H1 (cell line): Measurements from ENCODE around the gene PDK2. TPM values are rescaled to one million over a fixed set of nuclear protein-coding genes. Genes with fewer than 3 reads are reported as not detected.
A peak's percentile ranks its signal among the peaks of the same experiment; 100 is the strongest.

Source experiments
- ASH2L ChIP-seq: fragments of 200-600, 300-600 bp; sonication (generic); IDR thresholded peaks from one replicate; pipeline ENCODE4 v1.7.1; 2017; ENCODE audit warnings: low read length
- ATF3 ChIP-seq: IDR thresholded peaks from 2 replicates; pipeline ENCODE4 v1.6.1; 2011; ENCODE audit warnings: low read depth, mild to moderate bottlenecking, low read length; ENCODE audit not compliant: insufficient read depth
- BRCA1 ChIP-seq: IDR thresholded peaks from 2 replicates; pipeline ENCODE4 v1.6.1; 2012; ENCODE audit warnings: low read depth, low read length, improper control_type of control experiment
- CHD1 ChIP-seq: IDR thresholded peaks from 2 replicates; pipeline ENCODE4 v1.6.1; 2012; ENCODE audit warnings: low read depth, low read length, improper control_type of control experiment
- CHD2 ChIP-seq: IDR thresholded peaks from 2 replicates; pipeline ENCODE4 v1.6.1; 2012; ENCODE audit warnings: low read length, improper control_type of control experiment
- CTCF ChIP-seq, 3 experiments: IDR thresholded peaks; 1 replicate in 2 of 3; 2 replicates in 1 of 3; pipeline versions ENCODE4 v1.5.1 to v1.6.1; 2011; ENCODE audit warnings: low read length in 3 of 3, mild to moderate bottlenecking in 3 of 3, inconsistent platforms in 2 of 3, low read depth in 1 of 3, moderate library complexity in 1 of 3; ENCODE audit not compliant: insufficient read depth in 1 of 3; ENCODE audit errors: control extremely low read depth in 1 of 3
- JUND ChIP-seq: IDR thresholded peaks from 2 replicates; pipeline ENCODE4 v1.6.1; 2011; ENCODE audit warnings: mild to moderate bottlenecking, improper control_type of control experiment, low read length
- KDM4A ChIP-seq: IDR thresholded peaks from one replicate; pipeline ENCODE4 v1.7.1; 2012; ENCODE audit warnings: low read depth, mild to moderate bottlenecking, moderate library complexity, low read length, inconsistent platforms; ENCODE audit not compliant: severe bottlenecking
- MAFK ChIP-seq: IDR thresholded peaks from 2 replicates; pipeline ENCODE4 v1.6.1; 2012; ENCODE audit warnings: low read depth, mild to moderate bottlenecking, improper control_type of control experiment, low read length
- NRF1 ChIP-seq: IDR thresholded peaks from 2 replicates; pipeline ENCODE4 v1.6.1; 2011; ENCODE audit warnings: mild to moderate bottlenecking, low read depth, low read length, improper control_type of control experiment
- POLR2AphosphoS5 ChIP-seq: IDR thresholded peaks from 2 replicates; pipeline ENCODE4 v1.6.1; 2011; ENCODE audit warnings: low read depth, low read length
- RBBP5 ChIP-seq: IDR thresholded peaks from 2 replicates; pipeline ENCODE4 v1.7.1; 2012; ENCODE audit warnings: low read depth, mild to moderate bottlenecking, inconsistent platforms, low read length, moderate library complexity, borderline replicate concordance
- SIX5 ChIP-seq: IDR thresholded peaks from 2 replicates; pipeline ENCODE4 v1.6.1; 2011; ENCODE audit warnings: mild to moderate bottlenecking, low read depth, low read length
- TAF7 ChIP-seq: optimal IDR thresholded peaks from 2 replicates; pipeline ENCODE3; 2011; ENCODE audit warnings: low read depth, mild to moderate bottlenecking, inconsistent platforms, low read length, moderate library complexity, borderline replicate concordance
- USF2 ChIP-seq: IDR thresholded peaks from 2 replicates; pipeline ENCODE4 v1.6.1; 2011; ENCODE audit warnings: low read length, improper control_type of control experiment
- YY1 ChIP-seq: IDR thresholded peaks from 2 replicates; pipeline ENCODE4 v1.6.1; 2011; ENCODE audit warnings: low read depth, mild to moderate bottlenecking, low read length
- ZNF274 ChIP-seq: IDR thresholded peaks from 2 replicates; pipeline ENCODE4 v1.7.0; 2012; ENCODE audit warnings: low read length, borderline replicate concordance; ENCODE audit errors: extremely low read depth
- polyA plus RNA-seq, 7 experiments: library from polyadenylated mRNA; depleted of rRNA in 3 of 7; stranded (reverse) in 5 of 7; unstranded in 2 of 7; fragments of >200 nt in 5 of 7; fragments of 200-250 nt in 2 of 7; gene quantifications; 1 replicate in 5 of 7; 2 replicates in 1 of 7; 4 replicates in 1 of 7; pipeline versions ENCODE4 v1.2.1 to v1.2.3, GENCODE V29; 2011 to 2013; ENCODE audit warnings: missing spikeins in 2 of 7, mixed read lengths in 2 of 7
- total RNA-seq: library from RNA; stranded (reverse); fragmentation: NEBNext Ultra II Directional; extraction: Animal tissue kit (Norgen Biotek cat#: 25700); gene quantifications from 2 replicates; pipeline ENCODE4 v1.2.1, GENCODE V29; 2021

The PDK2 gene
- total and polyA plus RNA-seq, 2 of the 8 experiments (the other 6 are each of a cell fraction or from before 2014, with no cell fraction given), result 18.3 to 121 TPM

- no peak for TF ChIP-seq CHD1
- no peak for TF ChIP-seq TAF7
- TF ChIP-seq MAFK, result no peak
- no peak for TF ChIP-seq BRCA1
- no peak for TF ChIP-seq SIX5
- no peak for TF ChIP-seq CHD2
- no peak for TF ChIP-seq NRF1
- TF ChIP-seq RBBP5, result 0 out of 2 replicates have a peak, but pooled peaks have one; percentile 31
- TF ChIP-seq KDM4A, result no peak
- TF ChIP-seq POLR2AphosphoS5, result no peak
- TF ChIP-seq ATF3, result no peak
- no peak for TF ChIP-seq USF2
- TF ChIP-seq CTCF (IDR thresholded peaks at IDR 0.05; ENCODE audit: control extremely low read depth in 1 of 3, insufficient read depth in 1 of 3, low read depth in 1 of 3, low read length in 3 of 3), result peak in 2 of 3 experiments; percentile 4 to 17; a peak in 3 of 4 replicates
- TF ChIP-seq YY1, result no peak
- TF ChIP-seq JUND, result no peak
- TF ChIP-seq ASH2L, result peak; percentile 5
- no peak for TF ChIP-seq ZNF274
Measured at GRCh38 chr17:50055426-50056216, 39.5 kb upstream of the PDK2 start, which contains the start of gene ITGA3 (continued).
